ENCODE results near the gene CYP3A4.

CYP3A4 gene

GRCh38 chr7:99707096-99707495, 76.9 kb downstream of the CYP3A4 start:
- no peak for TF ChIP-seq CTCF (IDR thresholded peaks at IDR 0.05; ENCODE audit: low read depth, low read length)
- no peaks in the 10 kb centered on the region for H3K4me1 ChIP-seq
- 0 out of 2 replicates have a peak, but pooled peaks cover 3% of the 10 kb centered on the region for H3K27me3 ChIP-seq
- DNase-seq: no peak
- H3K9me3 ChIP-seq: no peaks in the 10 kb centered on the region
- H3K4me3 ChIP-seq (ENCODE audit: low read depth, low read length): no peak overlapping the region
- H3K36me3 ChIP-seq: no peaks in the 10 kb centered on the region
